RWPE1 (cell line): ENCODE measurements around the gene KRT32.

ENCODE experiments used
- CTCF ChIA-PET: fragments of 350-600 bp; sonication (Branson Sonifier 250); formaldehyde crosslinking; extraction: SDS; loops from one replicate; lab custom pipeline; 2021; lab: Yijun Ruan, JAX
- POLR2A ChIA-PET: fragments of 400-600 bp; formaldehyde crosslinking; extraction: SDS; loops from one replicate; lab custom pipeline; 2020; ENCODE audit warnings: antibody characterized with exemption; ENCODE audit not compliant: low non-redundant PET; lab: Yijun Ruan, JAX
- DNase-seq: peaks from one replicate; pipeline ENCODE4 v3.0.0; 2012; ENCODE audit warnings: low spot score
- H3K27ac ChIP-seq: fragments of 450-650 bp; 2 replicates; pipeline ENCODE4 v1.5.1; 2017
- TF ChIP-seq, protein P1 (sequence below): fragments of 450-650 bp; conservative IDR thresholded peaks from 2 replicates; pipeline ENCODE4 v1.5.1; 2017; ENCODE audit warnings: low read depth, mild to moderate bottlenecking

The KRT32 gene

DNA sequence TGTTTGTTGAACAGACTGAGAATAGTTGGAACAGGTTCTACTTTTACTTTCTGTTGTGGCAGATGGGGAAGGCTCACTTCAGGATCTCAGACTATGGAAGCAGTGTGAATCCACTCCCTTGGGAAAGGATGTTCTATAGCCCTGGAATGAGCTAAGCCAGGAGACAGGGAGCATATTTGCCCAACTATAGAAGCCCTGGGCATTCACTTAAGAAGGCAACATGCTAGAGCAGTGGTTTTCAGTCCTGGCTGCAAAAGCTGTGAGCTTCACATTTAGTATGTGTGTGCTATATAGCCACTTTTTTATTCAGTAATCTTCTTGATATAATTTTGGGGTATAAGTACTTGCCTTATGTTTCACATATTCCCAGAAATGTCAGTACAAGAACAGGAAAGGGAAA lies 1.2 kb upstream of the KRT32 start:
- TF ChIP-seq, protein P1, sequence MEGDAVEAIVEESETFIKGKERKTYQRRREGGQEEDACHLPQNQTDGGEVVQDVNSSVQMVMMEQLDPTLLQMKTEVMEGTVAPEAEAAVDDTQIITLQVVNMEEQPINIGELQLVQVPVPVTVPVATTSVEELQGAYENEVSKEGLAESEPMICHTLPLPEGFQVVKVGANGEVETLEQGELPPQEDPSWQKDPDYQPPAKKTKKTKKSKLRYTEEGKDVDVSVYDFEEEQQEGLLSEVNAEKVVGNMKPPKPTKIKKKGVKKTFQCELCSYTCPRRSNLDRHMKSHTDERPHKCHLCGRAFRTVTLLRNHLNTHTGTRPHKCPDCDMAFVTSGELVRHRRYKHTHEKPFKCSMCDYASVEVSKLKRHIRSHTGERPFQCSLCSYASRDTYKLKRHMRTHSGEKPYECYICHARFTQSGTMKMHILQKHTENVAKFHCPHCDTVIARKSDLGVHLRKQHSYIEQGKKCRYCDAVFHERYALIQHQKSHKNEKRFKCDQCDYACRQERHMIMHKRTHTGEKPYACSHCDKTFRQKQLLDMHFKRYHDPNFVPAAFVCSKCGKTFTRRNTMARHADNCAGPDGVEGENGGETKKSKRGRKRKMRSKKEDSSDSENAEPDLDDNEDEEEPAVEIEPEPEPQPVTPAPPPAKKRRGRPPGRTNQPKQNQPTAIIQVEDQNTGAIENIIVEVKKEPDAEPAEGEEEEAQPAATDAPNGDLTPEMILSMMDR, result no peak
- CTCF ChIA-PET, result no interaction called here
- POLR2A ChIA-PET, result no interaction called here
- no peak for DNase-seq
- H3K27ac ChIP-seq, result no peak overlapping the region

DNA sequence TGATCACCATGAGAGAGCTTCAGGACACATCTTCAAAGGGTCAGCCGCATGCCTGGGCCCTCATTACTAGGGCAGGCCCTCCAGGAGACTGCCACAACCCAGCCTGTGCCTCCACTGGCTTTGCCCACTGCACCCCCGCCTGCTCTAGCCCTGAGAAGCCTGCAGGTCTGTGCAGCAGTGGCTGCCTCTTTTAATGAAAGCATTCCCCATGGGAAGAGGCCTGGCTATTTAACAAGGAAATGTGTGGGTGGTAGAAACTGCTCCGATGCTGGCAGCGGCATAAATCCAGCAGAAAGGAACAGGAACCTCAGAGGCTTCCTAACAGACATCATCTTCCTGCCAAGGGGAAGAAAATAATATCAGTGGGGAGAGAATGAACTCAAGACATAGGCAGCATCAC lies 375 bp upstream of the KRT32 start:
- TF ChIP-seq, protein P1, result no peak
- no peak overlapping the region for H3K27ac ChIP-seq
- no peak for DNase-seq
- POLR2A ChIA-PET, result no interaction called here
- CTCF ChIA-PET, result no interaction called here

DNA sequence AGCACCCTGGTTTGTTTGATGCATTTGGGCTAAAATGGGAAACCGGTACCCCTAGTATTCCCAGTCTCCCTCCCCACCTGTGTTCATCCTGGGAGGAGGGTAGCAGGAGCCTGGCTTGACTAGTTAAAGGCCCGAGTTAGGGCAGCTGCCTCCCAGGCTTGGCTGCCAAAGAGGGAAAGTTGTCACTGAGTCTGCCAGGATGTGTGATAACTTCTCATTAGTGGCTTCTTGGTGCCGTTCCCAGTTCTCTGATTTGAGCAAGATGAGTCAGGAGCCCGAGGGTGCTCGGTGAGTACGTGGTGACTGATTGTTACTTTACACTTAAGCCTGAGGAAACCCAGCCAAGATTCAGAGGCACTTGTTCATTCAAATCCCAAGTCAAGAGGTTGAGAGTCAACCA lies 2.5 kb downstream of the KRT32 start:
- H3K27ac ChIP-seq, result peak overlapping the region; percentile 78
- peak; percentile 95 for DNase-seq
- TF ChIP-seq, protein P1, result no peak
- ChIA-PET CTCF (no interaction called here), POLR2A (no interaction called here)

DNA sequence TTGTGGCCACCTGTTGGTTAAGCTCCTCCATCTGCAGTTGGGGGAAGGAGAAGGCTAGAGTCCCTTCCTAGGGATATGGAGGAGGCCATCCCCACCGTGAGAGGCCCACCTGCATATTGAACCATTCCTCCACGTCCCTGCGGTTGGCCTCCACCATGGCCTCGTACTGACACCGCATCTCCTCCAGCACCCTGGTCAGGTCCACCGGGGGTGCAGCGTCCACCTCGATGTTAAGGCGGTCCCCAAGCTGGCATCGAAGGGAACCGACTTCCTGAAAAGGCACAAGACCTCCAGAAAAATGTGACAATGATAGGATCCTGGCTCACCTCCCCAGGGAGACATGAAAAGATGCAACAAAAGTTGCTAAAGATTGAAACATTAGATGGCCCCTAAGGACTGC lies 3.0 kb downstream of the KRT32 start:
- CTCF ChIA-PET, result no interaction called here
- peak overlapping the region; percentile 78 for H3K27ac ChIP-seq
- POLR2A ChIA-PET, result no interaction called here
- TF ChIP-seq, protein P1, result no peak
- DNase-seq, result no peak

DNA sequence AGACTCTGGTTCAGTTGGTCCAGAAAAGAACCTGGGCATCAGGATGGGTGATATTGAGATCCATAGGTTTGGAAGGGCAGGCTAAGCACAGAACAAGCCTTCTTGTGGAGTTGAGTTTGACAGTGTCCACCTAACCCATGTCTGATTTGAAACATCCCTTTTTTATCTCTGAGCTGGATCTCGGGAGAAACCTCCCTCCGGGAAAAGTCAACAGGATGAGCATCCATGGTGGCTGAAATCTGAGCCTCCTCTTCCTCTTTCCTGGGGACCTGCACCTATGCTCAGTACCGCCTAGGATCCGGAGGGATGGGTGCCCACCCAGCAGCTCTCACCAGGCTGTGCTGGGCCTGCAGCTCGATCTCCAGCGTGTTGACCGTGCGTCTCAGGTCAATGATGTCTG lies 3.4 kb downstream of the KRT32 start:
- ChIA-PET CTCF (no interaction called here), POLR2A (no interaction called here)
- no peak for DNase-seq
- H3K27ac ChIP-seq, result peak overlapping the region; percentile 78
- TF ChIP-seq, protein P1, result no peak

DNA sequence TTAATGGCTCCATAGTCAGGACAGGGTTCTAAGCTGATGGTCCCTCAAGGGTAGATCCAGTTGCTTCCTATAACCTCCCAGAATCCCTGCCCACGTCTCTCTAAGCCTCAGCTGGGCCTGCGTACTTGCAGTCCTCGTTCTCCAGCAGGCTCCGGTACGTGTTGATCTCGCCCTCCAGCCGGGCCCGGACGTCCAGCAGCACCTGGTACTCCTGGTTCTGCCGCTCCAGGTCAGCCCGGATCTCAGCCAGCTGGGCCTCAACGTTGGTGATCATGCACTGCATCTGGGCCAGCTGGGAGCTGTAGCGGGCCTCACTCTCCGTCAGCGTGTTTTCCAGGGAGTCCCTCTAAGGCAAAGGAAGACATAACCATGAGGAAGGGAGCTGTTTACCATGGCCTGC lies 4.5 kb downstream of the KRT32 start:
- TF ChIP-seq, protein P1, result no peak
- POLR2A ChIA-PET, result no interaction called here
- H3K27ac ChIP-seq, result no peak overlapping the region
- CTCF ChIA-PET, result no interaction called here
- no peak for DNase-seq

DNA sequence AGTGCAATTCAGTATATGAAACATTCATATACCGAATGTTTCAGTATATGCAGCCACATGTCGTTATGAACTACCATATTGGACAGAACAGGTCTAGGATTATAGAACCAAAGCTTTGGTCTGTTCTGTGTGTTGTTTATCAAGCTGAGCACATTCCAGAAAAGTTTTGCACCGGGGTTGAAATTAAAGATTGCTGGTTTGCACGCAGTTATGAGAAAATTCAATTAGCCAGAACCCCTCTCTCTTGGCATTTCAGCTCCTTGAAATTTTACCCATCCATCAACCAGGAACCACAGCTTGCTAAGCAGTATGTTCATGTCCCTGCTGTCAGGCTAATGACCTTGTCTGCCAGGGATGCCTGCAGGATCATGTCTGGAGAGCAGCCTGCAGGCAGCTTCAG lies 9.5 kb downstream of the KRT32 start:
- H3K27ac ChIP-seq, result no peak overlapping the region
- DNase-seq, result no peak
- POLR2A ChIA-PET, result no interaction called here
- CTCF ChIA-PET, result no interaction called here
- TF ChIP-seq, protein P1, result no peak
